Adrenal gland (tissue), 5 donors: ENCODE data around the gene ATP9A.

Experiments used
- CTCF ChIP-seq, 6 experiments: fragments of 450-650 bp in 4 of 6; fragments of 200-600 bp in 2 of 6; sonication (generic) in 1 of 6; IDR thresholded peaks; 1 replicate in 5 of 6; 2 replicates in 1 of 6; pipeline versions ENCODE4 v1.5.1 to v1.8.0; 2016 to 2021; ENCODE audit warnings: antibody characterized with exemption in 6 of 6, mild to moderate bottlenecking in 2 of 6, moderate library complexity in 1 of 6
- POLR2A ChIP-seq, 2 donors: fragments of 450-650 bp; IDR thresholded peaks; one replicate each; pipeline ENCODE4 v1.6.1; 2017; ENCODE audit warnings: antibody characterized with exemption in 2 of 2, mild to moderate bottlenecking in 2 of 2, moderate library complexity in 1 of 2
- donor health status: DM: no; HTN: no; CAD: no.

DNA sequence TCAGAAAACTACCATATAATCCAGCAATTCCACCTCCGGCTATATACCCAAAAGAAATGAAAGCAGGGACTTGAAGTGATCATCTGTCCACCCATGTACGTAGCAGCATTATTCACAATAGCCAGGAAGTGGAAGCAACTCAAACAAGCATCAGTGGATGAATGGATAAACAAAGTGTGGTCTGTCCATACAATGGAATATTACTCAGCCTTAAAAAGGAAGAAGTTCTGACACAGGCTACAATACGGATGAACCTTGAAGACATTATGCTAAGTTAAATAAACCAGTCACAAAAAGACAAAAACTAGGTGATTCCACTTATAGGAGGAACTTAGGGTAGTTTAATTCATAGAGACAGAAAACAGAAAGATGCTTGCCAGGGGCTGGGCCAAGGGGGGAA lies 76.5 kb downstream of the ATP9A start:
- no peak for TF ChIP-seq CTCF (IDR thresholded peaks at IDR 0.05)
- no peak for TF ChIP-seq POLR2A (IDR thresholded peaks at IDR 0.05)
